ENCODE data around the gene IFI27.

The IFI27 gene

DNA sequence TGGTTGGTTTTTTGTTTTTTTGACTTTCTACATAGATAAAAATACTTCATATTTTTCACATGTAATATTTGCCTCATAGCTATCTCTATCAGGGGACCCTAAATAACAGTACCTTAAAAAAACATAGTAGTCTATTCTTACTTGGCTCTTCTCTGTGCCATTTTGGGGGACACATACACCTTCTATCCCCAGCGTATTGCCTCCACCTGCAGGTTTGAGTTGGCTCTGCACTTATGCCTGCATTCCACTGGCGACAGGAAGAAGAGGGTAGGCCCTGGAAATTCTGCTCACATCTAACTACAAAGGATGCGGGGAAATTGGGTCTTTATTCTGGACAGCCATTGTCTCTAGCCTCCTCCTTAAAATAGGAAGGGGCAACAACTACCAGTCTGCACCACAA lies 32.7 kb downstream of the IFI27 start:
- no peak overlapping the region for H3K4me3 ChIP-seq (ENCODE audit: low read depth, low read length)
- H3K27ac ChIP-seq (ENCODE audit: extremely low read depth, low read depth, low read length) = no peak overlapping the region
- ChIA-PET CTCF (interaction anchor here (0.7 to 1.8 kb wide), 7 partner anchors 11 to 114 kb away, joined by 3 to 10 read pairs (median 4); no protein-coding TSS in a partner anchor), POLR2A (no interaction called here)
- TF ChIP-seq ZNF416 (tag by site-specific recombination; IDR thresholded peaks at IDR 0.05) (no peak), ZNF555 (tag by site-specific recombination; conservative IDR thresholded peaks at IDR 0.05) (no peak), ZSCAN16 (tag by site-specific recombination; IDR thresholded peaks at IDR 0.05) (no peak), HOXD13 (CRISPR knock-in tag; IDR thresholded peaks at IDR 0.05; ENCODE audit: borderline replicate concordance) (no peak), ZFP3 (tag by site-specific recombination; IDR thresholded peaks at IDR 0.05; ENCODE audit: low read depth) (no peak), SALL2 (tag by site-specific recombination; IDR thresholded peaks at IDR 0.05; ENCODE audit: borderline replicate concordance) (no peak), EGR2 (tag by site-specific recombination; IDR thresholded peaks at IDR 0.05; ENCODE audit: low read depth) (no peak), ZBTB21 (tag by site-specific recombination; IDR thresholded peaks at IDR 0.05) (no peak), ZNF132 (tag by site-specific recombination; IDR thresholded peaks at IDR 0.05; ENCODE audit: borderline replicate concordance) (no peak), ZNF274 (IDR thresholded peaks at IDR 0.05; ENCODE audit: low read length) (no peak), ZNF274 (tag by site-specific recombination; IDR thresholded peaks at IDR 0.05; ENCODE audit: borderline replicate concordance) (no peak), YY1 (tag by site-specific recombination; IDR thresholded peaks at IDR 0.05) (no peak), ZNF785 (tag by site-specific recombination; IDR thresholded peaks at IDR 0.05) (no peak), ZNF302 (tag by site-specific recombination; IDR thresholded peaks at IDR 0.05; ENCODE audit: low read depth) (no peak), MYNN (tag by site-specific recombination; IDR thresholded peaks at IDR 0.05; ENCODE audit: borderline replicate concordance) (no peak)
- TF ChIP-seq, protein P1, sequence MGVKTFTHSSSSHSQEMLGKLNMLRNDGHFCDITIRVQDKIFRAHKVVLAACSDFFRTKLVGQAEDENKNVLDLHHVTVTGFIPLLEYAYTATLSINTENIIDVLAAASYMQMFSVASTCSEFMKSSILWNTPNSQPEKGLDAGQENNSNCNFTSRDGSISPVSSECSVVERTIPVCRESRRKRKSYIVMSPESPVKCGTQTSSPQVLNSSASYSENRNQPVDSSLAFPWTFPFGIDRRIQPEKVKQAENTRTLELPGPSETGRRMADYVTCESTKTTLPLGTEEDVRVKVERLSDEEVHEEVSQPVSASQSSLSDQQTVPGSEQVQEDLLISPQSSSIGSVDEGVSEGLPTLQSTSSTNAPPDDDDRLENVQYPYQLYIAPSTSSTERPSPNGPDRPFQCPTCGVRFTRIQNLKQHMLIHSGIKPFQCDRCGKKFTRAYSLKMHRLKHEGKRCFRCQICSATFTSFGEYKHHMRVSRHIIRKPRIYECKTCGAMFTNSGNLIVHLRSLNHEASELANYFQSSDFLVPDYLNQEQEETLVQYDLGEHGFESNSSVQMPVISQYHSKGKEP (tag by site-specific recombination; IDR thresholded peaks at IDR 0.05) = no peak
- TF ChIP-seq, protein P2, sequence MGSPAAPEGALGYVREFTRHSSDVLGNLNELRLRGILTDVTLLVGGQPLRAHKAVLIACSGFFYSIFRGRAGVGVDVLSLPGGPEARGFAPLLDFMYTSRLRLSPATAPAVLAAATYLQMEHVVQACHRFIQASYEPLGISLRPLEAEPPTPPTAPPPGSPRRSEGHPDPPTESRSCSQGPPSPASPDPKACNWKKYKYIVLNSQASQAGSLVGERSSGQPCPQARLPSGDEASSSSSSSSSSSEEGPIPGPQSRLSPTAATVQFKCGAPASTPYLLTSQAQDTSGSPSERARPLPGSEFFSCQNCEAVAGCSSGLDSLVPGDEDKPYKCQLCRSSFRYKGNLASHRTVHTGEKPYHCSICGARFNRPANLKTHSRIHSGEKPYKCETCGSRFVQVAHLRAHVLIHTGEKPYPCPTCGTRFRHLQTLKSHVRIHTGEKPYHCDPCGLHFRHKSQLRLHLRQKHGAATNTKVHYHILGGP (tag by site-specific recombination; IDR thresholded peaks at IDR 0.05) = no peak
- TF ChIP-seq, protein P3, sequence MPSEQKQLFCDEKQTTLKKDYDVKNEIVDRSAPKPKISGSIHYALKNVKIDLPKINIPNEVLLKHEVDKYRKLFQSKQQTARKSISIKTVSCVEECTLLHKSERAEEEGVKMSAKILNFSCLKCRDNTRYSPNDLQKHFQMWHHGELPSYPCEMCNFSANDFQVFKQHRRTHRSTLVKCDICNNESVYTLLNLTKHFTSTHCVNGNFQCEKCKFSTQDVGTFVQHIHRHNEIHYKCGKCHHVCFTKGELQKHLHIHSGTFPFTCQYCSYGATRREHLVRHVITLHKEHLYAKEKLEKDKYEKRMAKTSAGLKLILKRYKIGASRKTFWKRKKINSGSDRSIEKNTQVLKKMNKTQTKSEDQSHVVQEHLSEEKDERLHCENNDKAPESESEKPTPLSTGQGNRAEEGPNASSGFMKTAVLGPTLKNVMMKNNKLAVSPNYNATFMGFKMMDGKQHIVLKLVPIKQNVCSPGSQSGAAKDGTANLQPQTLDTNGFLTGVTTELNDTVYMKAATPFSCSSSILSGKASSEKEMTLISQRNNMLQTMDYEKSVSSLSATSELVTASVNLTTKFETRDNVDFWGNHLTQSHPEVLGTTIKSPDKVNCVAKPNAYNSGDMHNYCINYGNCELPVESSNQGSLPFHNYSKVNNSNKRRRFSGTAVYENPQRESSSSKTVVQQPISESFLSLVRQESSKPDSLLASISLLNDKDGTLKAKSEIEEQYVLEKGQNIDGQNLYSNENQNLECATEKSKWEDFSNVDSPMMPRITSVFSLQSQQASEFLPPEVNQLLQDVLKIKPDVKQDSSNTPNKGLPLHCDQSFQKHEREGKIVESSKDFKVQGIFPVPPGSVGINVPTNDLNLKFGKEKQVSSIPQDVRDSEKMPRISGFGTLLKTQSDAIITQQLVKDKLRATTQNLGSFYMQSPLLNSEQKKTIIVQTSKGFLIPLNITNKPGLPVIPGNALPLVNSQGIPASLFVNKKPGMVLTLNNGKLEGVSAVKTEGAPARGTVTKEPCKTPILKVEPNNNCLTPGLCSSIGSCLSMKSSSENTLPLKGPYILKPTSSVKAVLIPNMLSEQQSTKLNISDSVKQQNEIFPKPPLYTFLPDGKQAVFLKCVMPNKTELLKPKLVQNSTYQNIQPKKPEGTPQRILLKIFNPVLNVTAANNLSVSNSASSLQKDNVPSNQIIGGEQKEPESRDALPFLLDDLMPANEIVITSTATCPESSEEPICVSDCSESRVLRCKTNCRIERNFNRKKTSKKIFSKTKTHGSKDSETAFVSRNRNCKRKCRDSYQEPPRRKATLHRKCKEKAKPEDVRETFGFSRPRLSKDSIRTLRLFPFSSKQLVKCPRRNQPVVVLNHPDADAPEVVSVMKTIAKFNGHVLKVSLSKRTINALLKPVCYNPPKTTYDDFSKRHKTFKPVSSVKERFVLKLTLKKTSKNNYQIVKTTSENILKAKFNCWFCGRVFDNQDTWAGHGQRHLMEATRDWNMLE (tag by site-specific recombination; conservative IDR thresholded peaks at IDR 0.05; ENCODE audit: low read depth) = no peak
- peaks cover 2% of the 10 kb centered on the region; the same call in 1 of the 2 replicates for H3K4me1 ChIP-seq (ENCODE audit: control insufficient read depth, insufficient read depth, low read length)
- H3K36me3 ChIP-seq (ENCODE audit: control insufficient read depth in 2 of 2, insufficient read depth in 1 of 2, low read length in 2 of 2) = no peaks in the 10 kb centered on the region
- H3K9me3 ChIP-seq (ENCODE audit: control insufficient read depth, insufficient read depth, low read depth, low read length) = no peaks in the 10 kb centered on the region

DNA sequence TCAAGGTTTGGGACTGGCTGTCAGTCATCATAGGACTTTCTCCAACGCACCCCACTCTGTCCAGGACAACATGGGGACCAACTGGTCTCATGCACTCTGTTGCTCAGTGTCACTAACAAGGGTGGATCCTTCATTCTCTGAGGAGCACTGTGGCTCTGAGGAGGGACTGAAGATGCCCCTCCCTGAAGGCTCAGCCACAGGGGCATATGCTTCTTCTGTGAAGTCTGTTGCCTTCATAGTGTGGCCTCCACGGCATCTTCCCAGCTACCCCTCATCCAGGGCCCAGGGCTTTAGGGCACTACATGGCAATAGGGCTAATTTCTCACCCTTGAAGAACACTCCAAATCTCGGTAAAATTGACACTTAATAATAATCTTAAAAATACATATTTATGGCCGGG lies 33.2 kb downstream of the IFI27 start:
- Histone ChIP-seq H3K36me3 (ENCODE audit: control insufficient read depth in 2 of 2, insufficient read depth in 1 of 2, low read length in 2 of 2) (no peaks in the 10 kb centered on the region), H3K27ac (ENCODE audit: extremely low read depth, low read depth, low read length) (no peak overlapping the region), H3K4me3 (ENCODE audit: low read depth, low read length) (no peak overlapping the region), H3K9me3 (ENCODE audit: control insufficient read depth, insufficient read depth, low read depth, low read length) (no peaks in the 10 kb centered on the region), H3K4me1 (ENCODE audit: control insufficient read depth, insufficient read depth, low read length) (peaks cover 2% of the 10 kb centered on the region; the same call in 1 of the 2 replicates)
- CTCF ChIA-PET = interaction anchor here (0.9 to 1.7 kb wide), 2 partner anchors 12 to 107 kb away, joined by 4 to 10 read pairs; no protein-coding TSS in a partner anchor
- no peak for TF ChIP-seq SP3 (tag by site-specific recombination; IDR thresholded peaks at IDR 0.05)
- no peak for TF ChIP-seq ZNF473 (tag by site-specific recombination; IDR thresholded peaks at IDR 0.05)
- TF ChIP-seq OVOL3 (tag by site-specific recombination; IDR thresholded peaks at IDR 0.05) = no peak
- no peak for TF ChIP-seq ZNF23 (tag by site-specific recombination; IDR thresholded peaks at IDR 0.05; ENCODE audit: borderline replicate concordance)
- no peak for TF ChIP-seq KLF8 (tag by site-specific recombination; IDR thresholded peaks at IDR 0.05)
- TF ChIP-seq, protein P4, sequence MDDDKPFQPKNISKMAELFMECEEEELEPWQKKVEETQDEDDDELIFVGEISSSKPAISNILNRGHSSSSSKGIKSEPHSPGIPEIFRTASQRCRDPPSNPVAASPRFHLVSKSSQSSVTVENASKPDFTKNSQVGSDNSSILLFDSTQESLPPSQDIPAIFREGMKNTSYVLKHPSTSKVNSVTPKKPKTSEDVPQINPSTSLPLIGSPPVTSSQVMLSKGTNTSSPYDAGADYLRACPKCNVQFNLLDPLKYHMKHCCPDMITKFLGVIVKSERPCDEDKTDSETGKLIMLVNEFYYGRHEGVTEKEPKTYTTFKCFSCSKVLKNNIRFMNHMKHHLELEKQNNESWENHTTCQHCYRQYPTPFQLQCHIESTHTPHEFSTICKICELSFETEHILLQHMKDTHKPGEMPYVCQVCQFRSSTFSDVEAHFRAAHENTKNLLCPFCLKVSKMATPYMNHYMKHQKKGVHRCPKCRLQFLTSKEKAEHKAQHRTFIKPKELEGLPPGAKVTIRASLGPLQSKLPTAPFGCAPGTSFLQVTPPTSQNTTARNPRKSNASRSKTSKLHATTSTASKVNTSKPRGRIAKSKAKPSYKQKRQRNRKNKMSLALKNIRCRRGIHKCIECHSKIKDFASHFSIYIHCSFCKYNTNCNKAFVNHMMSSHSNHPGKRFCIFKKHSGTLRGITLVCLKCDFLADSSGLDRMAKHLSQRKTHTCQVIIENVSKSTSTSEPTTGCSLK (tag by site-specific recombination; IDR thresholded peaks at IDR 0.05) = no peak
- TF ChIP-seq, protein P5, sequence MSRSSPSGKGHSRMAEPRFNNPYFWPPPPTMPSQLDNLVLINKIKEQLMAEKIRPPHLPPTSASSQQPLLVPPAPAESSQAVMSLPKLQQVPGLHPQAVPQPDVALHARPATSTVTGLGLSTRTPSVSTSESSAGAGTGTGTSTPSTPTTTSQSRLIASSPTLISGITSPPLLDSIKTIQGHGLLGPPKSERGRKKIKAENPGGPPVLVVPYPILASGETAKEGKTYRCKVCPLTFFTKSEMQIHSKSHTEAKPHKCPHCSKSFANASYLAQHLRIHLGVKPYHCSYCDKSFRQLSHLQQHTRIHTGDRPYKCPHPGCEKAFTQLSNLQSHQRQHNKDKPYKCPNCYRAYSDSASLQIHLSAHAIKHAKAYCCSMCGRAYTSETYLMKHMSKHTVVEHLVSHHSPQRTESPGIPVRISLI (tag by site-specific recombination; IDR thresholded peaks at IDR 0.05) = no peak
- POLR2A ChIA-PET = no interaction called here

All from HEK293 (cell line).